NCI-H146 (cell line): ENCODE data around the gene NSMCE4A.
"Not testable (repeated sequence)": the region's sequence is repeated elsewhere in the genome, so short reads cannot be mapped to it uniquely, and the experiment has no call there.

Experiments
- DNase-seq: peaks from one replicate; lab custom pipeline; 2025; lab: John Stamatoyannopoulos, UW

The NSMCE4A gene

GRCh38 chr10:121935702-121936101 is 39.3 kb downstream of the NSMCE4A start:
- no peak for DNase-seq

DNA sequence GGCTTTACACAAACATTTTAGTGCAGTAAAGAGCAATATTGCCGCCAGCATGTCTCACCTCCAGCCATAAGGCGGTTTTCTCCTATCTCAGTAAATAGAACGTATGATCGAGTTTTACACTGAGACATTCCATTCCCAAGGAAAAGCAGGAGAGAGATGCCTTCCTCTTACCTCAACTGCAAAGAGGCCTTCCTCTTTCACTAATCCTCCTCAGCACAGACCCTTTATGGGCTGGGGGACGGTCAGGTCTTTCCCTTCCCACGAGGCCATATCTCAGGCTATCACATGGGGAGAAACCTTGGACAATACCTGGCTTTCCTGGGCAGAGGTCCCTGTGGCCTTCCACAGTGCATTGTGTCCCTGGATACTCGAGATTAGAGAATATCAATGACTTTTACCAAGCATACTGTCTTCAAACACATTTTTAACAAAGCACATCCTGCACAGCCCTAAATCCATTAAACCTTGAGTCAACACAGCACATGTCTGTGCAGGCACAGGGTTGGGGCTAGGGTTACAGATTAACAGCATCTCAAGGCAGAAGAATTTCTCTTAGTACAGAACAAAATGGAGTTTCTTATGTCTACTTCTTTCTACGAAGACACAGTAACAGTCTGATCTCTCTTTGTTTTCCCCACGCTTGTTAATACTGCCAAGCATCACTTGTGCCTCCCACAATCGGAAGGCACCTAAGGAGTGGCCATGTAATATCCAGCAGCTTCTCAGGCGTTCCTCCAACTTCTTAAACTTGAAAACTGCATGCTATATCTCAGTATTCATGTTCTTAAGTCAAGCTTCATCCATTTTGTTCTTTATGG is 44.5 kb downstream of the NSMCE4A start:
- DNase-seq = peak; percentile 11

DNA sequence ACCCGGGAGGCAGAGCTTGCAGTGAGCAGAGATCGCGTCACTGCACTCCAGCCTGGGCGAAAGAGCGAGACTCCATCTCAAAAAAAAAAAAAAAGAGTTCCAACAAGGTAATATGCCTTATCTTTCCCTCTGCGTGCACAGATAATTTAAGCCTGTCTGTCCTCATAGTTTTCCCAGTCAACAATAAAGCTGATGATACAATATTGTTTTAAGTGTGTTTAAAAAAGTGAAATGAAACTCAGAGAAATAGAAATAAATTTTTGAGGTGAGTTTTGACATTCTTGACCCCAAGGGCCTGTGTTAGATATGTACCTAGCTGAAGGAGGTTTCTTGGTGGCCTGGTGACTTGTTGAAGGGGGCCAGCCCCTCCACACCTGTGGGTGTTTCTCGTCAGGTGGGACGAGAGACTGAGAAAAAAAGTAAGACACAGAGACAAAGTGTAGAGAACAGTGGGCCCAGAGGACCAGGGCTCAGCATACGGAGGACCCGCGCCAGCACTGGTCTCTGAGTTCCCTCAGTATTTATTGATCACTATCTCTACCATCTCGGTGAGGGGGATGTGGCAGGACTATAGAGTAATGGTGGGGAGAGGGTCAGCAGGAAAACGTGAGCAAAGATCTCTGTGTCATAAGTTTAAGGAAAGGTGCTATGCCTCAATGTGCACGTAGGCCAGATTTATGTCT is 45.3 kb downstream of the NSMCE4A start:
- DNase-seq = not testable (repeated sequence)

- DNase-seq = peak; percentile 48
Observed at GRCh38 chr10:121928528-121928884, 46.5 kb downstream of the NSMCE4A start.

DNA sequence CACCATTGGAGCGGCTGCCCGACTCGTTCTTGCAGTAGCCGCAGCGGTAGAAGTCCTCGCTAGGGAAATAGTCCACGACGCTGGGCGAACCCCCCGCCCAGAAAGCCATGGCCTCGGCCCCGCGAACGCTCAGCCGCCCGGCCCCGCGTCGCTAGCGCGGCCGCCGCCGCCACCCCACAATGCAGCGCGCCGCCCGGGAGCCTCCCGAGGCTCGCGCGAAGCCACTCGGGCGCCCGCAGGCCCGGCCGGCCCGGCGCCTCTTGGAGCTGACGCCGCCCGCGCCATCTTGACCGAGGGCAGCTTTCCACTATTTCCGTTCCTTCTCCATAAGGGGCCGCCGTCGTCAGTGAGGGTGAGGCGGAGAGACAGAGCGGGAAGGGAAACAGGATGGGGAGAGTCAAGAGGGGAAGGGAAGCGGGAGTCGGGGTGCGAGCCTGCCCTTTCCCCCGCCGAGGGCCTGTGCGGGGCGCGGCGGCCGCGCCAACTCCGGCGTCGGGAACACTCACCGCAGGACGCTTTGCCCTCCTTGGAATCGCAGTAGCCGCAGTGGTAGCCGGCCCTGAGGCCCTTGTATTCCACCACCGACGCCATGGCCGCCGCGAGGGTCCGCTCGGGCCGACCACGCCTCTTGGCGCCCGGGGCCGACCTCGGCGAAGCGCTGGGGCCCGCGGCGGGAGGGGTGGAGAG is 47.0 kb downstream of the NSMCE4A start, which contains the start of gene ATE1:
Gene ATE1, minus strand, starts transcription at position 191 of the 687 bp plus-strand sequence. Its CDS starts 82 bp downstream, at position 109.
- DNase-seq = peak; percentile 94

GRCh38 chr10:121927318-121927840 is 47.6 kb downstream of the NSMCE4A start:
- DNase-seq = peak; percentile 75

- no peak for DNase-seq
Observed at GRCh38 chr10:121926671-121927317, 48.2 kb downstream of the NSMCE4A start.

GRCh38 chr10:121926157-121926556 is 48.9 kb downstream of the NSMCE4A start:
- DNase-seq = no peak

- no peak for DNase-seq
Observed at GRCh38 chr10:121921238-121921931, 53.6 kb downstream of the NSMCE4A start.

DNA sequence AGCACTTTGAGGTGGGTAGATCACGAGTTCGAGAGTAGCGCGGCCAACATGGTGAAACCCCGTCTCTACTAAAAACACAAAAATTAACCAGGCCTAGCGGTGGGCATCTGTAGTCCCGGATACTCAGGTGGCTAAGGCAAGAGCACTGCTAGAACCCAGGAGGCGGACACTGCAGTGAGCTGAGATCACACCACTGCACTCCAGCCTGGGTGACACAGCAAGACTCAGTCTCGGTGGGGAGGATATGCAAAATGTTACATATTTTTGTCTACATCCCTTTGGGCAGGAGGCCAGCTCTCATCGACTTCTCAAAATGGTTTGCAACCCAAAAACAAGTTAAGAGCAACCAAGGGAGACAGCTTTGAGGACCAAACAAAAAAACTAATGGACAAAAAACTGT is 55.4 kb downstream of the NSMCE4A start:
- DNase-seq = no peak

DNA sequence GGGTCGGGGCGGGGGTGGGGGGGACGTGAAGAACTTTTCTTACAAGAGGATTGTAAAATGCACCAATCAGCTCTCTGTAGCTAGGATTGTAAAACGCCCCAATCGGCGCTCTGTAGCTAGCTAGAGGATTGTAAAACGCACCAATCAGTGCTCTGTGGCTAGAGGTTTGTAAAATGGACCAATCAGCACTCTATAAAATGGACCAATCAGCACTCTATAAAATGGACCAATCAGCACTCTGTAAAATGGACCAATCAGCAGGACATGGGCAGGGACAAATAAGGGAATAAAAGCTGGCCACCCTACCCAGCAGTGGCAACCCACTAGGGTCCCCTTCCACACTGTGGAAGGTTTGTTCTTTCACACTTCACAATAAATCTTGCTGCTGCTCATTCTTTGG is 56.2 kb downstream of the NSMCE4A start:
- DNase-seq = not testable (repeated sequence)

GRCh38 chr10:121914661-121915060 is 60.4 kb downstream of the NSMCE4A start:
- no peak for DNase-seq

GRCh38 chr10:121911421-121911697 is 63.7 kb downstream of the NSMCE4A start:
- no peak for DNase-seq

DNA sequence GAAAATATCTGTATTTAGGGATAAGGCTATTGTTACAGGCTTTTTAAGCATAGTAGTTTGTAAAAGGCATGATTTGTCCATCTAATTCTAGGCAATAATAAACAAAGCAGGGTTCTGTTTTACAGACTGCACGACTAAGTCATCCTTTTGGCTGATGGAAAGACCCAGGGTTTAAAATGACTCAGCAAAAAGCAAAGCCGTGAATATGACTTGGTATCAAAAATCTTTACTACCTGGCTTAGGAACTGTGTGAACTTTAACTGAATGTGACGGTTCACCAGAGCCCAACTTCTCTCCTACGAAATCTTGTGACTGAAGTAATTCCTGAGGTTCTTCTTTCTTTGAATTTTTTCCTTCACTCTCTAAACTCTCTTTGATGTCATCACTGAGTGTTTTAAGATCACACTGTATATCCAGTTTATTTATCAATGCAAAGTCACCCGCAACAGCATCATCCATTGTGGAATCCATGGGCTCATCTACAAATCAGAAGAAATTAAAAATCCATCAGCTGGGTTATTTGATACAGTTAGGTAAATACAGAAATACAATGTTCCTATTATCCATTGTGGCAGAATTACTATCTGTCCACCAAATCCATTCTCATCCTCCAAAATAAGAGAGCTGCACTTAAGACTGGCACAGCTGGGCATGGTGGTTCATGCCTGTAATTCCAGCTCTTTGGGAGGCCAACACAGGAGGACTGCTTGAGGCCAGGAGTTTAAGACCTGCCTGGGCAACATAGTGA is 64.2 kb downstream of the NSMCE4A start:
- DNase-seq = no peak
